B cell (primary cell): ENCODE measurements around the gene NXNL1. TPM values are rescaled to one million over a fixed set of nuclear protein-coding genes. Genes with fewer than 3 reads are reported as not detected.
A peak's percentile ranks its signal among the peaks of the same experiment; 100 is the strongest.

Experiments used
- ATAC-seq: fragments of 200-7000 bp; cut with Tn5 transposase; one replicate; pipeline ENCODE4 v1.10.0; 2021; ENCODE audit warnings: low read depth, mild to moderate bottlenecking, moderate number of reproducible peaks, moderate library complexity
- CTCF ChIA-PET: fragments of 350-600 bp; sonication (Branson Sonifier 250); formaldehyde crosslinking; loops from one replicate; lab custom pipeline; 2021; ENCODE audit warnings: antibody characterized with exemption, inconsistent platforms; lab: Charles Lee
- POLR2A ChIA-PET: fragments of 350-600 bp; sonication (Branson Sonifier 250); formaldehyde crosslinking; loops from one replicate; lab custom pipeline; 2021; ENCODE audit warnings: antibody characterized with exemption; lab: Charles Lee
- DNase-seq: peaks from one replicate; pipeline ENCODE4 v3.0.0; 2013
- H2AFZ ChIP-seq: 2 replicates; pipeline ENCODE4 v1.6.1; 2012; ENCODE audit warnings: mild to moderate bottlenecking, low read depth, low read length; ENCODE audit not compliant: insufficient read depth, poor library complexity, severe bottlenecking
- H3K27ac ChIP-seq, 2 donors: 1 replicate in 1 of 2; 2 replicates in 1 of 2; pipeline ENCODE4 v1.5.1; 2012 to 2013; ENCODE audit warnings: low read length in 2 of 2, mild to moderate bottlenecking in 2 of 2, moderate library complexity in 1 of 2
- H3K27me3 ChIP-seq, 4 experiments: fragments of 200-600 bp in 1 of 4; sonication (generic) in 1 of 4; replicated peaks in 1 of 4; 1 replicate in 2 of 4; 2 replicates in 2 of 4; pipeline versions ENCODE4 v1.6.1 to v1.7.0; 2013 to 2016; ENCODE audit warnings: low read length in 3 of 4, mild to moderate bottlenecking in 2 of 4, mixed read lengths in 1 of 4, moderate library complexity in 1 of 4; ENCODE audit not compliant: insufficient read depth in 4 of 4, control insufficient read depth in 3 of 4; ENCODE audit errors: control extremely low read depth in 1 of 4
- H3K36me3 ChIP-seq, 2 experiments: replicated peaks in 1 of 2; 1 replicate in 1 of 2; 2 replicates in 1 of 2; pipeline versions ENCODE4 v1.6.1 to v1.7.1; 2013; ENCODE audit warnings: low read length in 1 of 2; ENCODE audit not compliant: insufficient read depth in 2 of 2, control insufficient read depth in 1 of 2; ENCODE audit errors: control extremely low read depth in 1 of 2, extremely low read depth in 1 of 2
- H3K4me1 ChIP-seq, 2 donors: fragments of 200-600 bp in 1 of 2; sonication (generic) in 1 of 2; 1 replicate in 1 of 2; 2 replicates in 1 of 2; pipeline versions ENCODE4 v1.5.1 to v1.6.1; 2013 to 2017; ENCODE audit warnings: low read length in 2 of 2; ENCODE audit not compliant: control insufficient read depth in 2 of 2, insufficient read depth in 2 of 2
- H3K4me2 ChIP-seq: replicated peaks from 2 replicates; pipeline ENCODE3; 2012; ENCODE audit warnings: mild to moderate bottlenecking, low read depth, low read length; ENCODE audit not compliant: poor library complexity, severe bottlenecking
- H3K4me3 ChIP-seq, 5 experiments: fragments of 200-600 bp in 1 of 5; sonication (generic) in 1 of 5; 1 replicate in 3 of 5; 2 replicates in 2 of 5; pipeline versions ENCODE4 v1.5.1 to v1.7.0; 2011 to 2016; ENCODE audit warnings: low read length in 4 of 5, mild to moderate bottlenecking in 4 of 5, low read depth in 2 of 5, control low read depth in 1 of 5, moderate library complexity in 1 of 5; ENCODE audit not compliant: insufficient read depth in 1 of 5; ENCODE audit errors: control extremely low read depth in 1 of 5, extremely low read depth in 1 of 5
- H3K79me2 ChIP-seq: fragments of 200-600 bp; sonication (generic); one replicate; pipeline ENCODE4 v1.6.0; 2016; ENCODE audit warnings: low read length; ENCODE audit not compliant: control insufficient read depth, insufficient read depth
- H3K9ac ChIP-seq: fragments of 200-600 bp; sonication (generic); 2 replicates; pipeline ENCODE4 v1.6.1; 2017; ENCODE audit warnings: mild to moderate bottlenecking, low read length, moderate library complexity
- H3K9me3 ChIP-seq, 3 donors: one replicate each; pipeline versions ENCODE4 v1.6.1 to v1.7.1; 2013; ENCODE audit warnings: low read length in 2 of 3; ENCODE audit not compliant: control insufficient read depth in 2 of 3, insufficient read depth in 1 of 3; ENCODE audit errors: control extremely low read depth in 1 of 3
- H4K20me1 ChIP-seq: 2 replicates; pipeline ENCODE4 v1.6.0; 2012; ENCODE audit warnings: mild to moderate bottlenecking, low read length; ENCODE audit not compliant: insufficient read depth, control insufficient read depth, poor library complexity, severe bottlenecking
- H3K27ac Mint-ChIP-seq: one replicate; pipeline ENCODE4 v1.8.0; 2021; ENCODE audit warnings: mixed read lengths
- H3K27me3 Mint-ChIP-seq: one replicate; pipeline ENCODE4 v1.8.0; 2021; ENCODE audit warnings: mixed read lengths
- H3K4me1 Mint-ChIP-seq: one replicate; pipeline ENCODE4 v1.8.0; 2021; ENCODE audit warnings: mixed read lengths
- H3K4me3 Mint-ChIP-seq: one replicate; pipeline ENCODE4 v1.8.0; 2021; ENCODE audit warnings: mixed read lengths
- H3K9me3 Mint-ChIP-seq: one replicate; pipeline ENCODE4 v1.8.0; 2022; ENCODE audit warnings: mixed read lengths; ENCODE audit not compliant: insufficient read depth
- CTCF ChIP-seq: fragments of 200-600 bp; IDR thresholded peaks from one replicate; pipeline ENCODE4 v1.8.0; 2022; ENCODE audit warnings: antibody characterized with exemption, mild to moderate bottlenecking
- EZH2 ChIP-seq: IDR thresholded peaks from 2 replicates; pipeline ENCODE4 v1.6.1; 2012; ENCODE audit warnings: borderline replicate concordance, low read depth, mild to moderate bottlenecking, moderate library complexity, low read length; ENCODE audit not compliant: insufficient read depth, poor library complexity, severe bottlenecking
- WGBS: methylation state at CpG from one replicate; pipeline ENCODE4 v1.1.5; 2013; ENCODE audit warnings: missing lambda C conversion rate; ENCODE audit not compliant: insufficient coverage; 5-methylcytosine and 5-hydroxymethylcytosine counted together
- intact Hi-C: fragments of 100-400 bp; cut with micrococcal nuclease; formaldehyde crosslinking; loops from one replicate; pipeline ENCODE4 v1.10.0; 2022
- polyA plus RNA-seq: library from polyadenylated mRNA; depleted of rRNA; stranded (reverse); fragments of >200 nt; gene quantifications from 2 replicates; pipeline ENCODE4 v1.2.3, GENCODE V29; 2012
- total RNA-seq, 2 donors: library from RNA; stranded (reverse); fragments of 120-200 nt in 1 of 2; gene quantifications; 1 replicate in 1 of 2; 2 replicates in 1 of 2; pipeline versions ENCODE4 v1.2.3 to v1.2.4, GENCODE V29; 2013 to 2022

NXNL1 gene
- total and polyA plus RNA-seq, 2 donors (not counting 1 experiment from before 2014, with no cell fraction given): not detected

GRCh38 chr19:17488593-17489391 lies 28.1 kb upstream of the NXNL1 start:
- WGBS: 16% methylated on average over 20 of the region's 31 CpGs
- TF ChIP-seq EZH2 (no peak), CTCF (no peak)
- peak overlapping the region; percentile 44 for H3K9ac ChIP-seq

More at GRCh38 chr19:17488593-17489391, 28.1 kb upstream of the NXNL1 start:
- Histone ChIP-seq H3K9me3 (no peaks in the 10 kb centered on the region), H2AFZ (peak overlapping the region; percentile 18), H3K79me2 (no peaks in the 10 kb centered on the region), H3K27ac (no peak overlapping the region), H3K27me3 (no peaks in the 10 kb centered on the region), H3K4me3 (peak overlapping the region in 3 of 5 experiments; percentile 21 to 43 (median 42)), H3K4me2 (peak overlapping the region; percentile 75), H3K4me1 (peaks cover 9 to 20% of the 10 kb centered on the region in 2 donors), H3K36me3 (no peaks in the 10 kb centered on the region), H4K20me1 (no peaks in the 10 kb centered on the region)
- Mint-ChIP-seq H3K27ac (peak overlapping the region; percentile 26), H3K4me3 (peak overlapping the region; percentile 73), H3K27me3 (no peaks in the 10 kb centered on the region), H3K9me3 (no peaks in the 10 kb centered on the region), H3K4me1 (peaks cover 13% of the 10 kb centered on the region)
- CTCF ChIA-PET: interaction anchor here (0.9 to 1.3 kb wide), 2 partner anchors 49 to 85 kb away, joined by 3 to 5 read pairs; no protein-coding TSS in a partner anchor
- POLR2A ChIA-PET: no interaction called here
- intact Hi-C loops: loop anchor here (1.0 kb wide), 1 partner anchor 18 kb away; the partner anchor contains the start of gene SLC27A1
- ATAC-seq: peak; percentile 100
- peak; percentile 81 for DNase-seq
